K562 (cell line): Measurements from ENCODE around the gene NKD1.

ENCODE experiments used
- EZH2 ChIP-seq: IDR thresholded peaks from 2 replicates; pipeline ENCODE4 v1.6.1; 2012; ENCODE audit warnings: low read depth, mild to moderate bottlenecking, inconsistent platforms, low read length, borderline replicate concordance
- GATAD2A ChIP-seq: fragments of 450-650 bp; IDR thresholded peaks from 2 replicates; pipeline ENCODE4 v1.6.1; 2017
- NR1H2 ChIP-seq: sonication (generic); formaldehyde crosslinking; IDR thresholded peaks from 2 replicates; pipeline ENCODE4 v1.4.0; 2020; ENCODE audit warnings: mild to moderate bottlenecking, missing genetic modification reagents
- POLR2A ChIP-seq: fragments of 450-650 bp; conservative IDR thresholded peaks from 2 replicates; pipeline ENCODE4 v1.6.1; 2016
- SMARCA4 ChIP-seq: fragments of 450-650 bp; IDR thresholded peaks from 2 replicates; pipeline ENCODE4 v1.6.1; 2016
- SP2 ChIP-seq: IDR thresholded peaks from 2 replicates; pipeline ENCODE4 v1.6.1; 2011; ENCODE audit warnings: mild to moderate bottlenecking, low read depth, low read length, moderate library complexity; ENCODE audit not compliant: poor library complexity, severe bottlenecking; ENCODE audit errors: extremely low read depth
- TCFL5 ChIP-seq: fragments of 250-450 bp; sonication (Bioruptor Pico); conservative IDR thresholded peaks from 2 replicates; pipeline ENCODE4 v1.6.1; 2021; ENCODE audit warnings: mild to moderate bottlenecking, moderate library complexity, matching md5 sums
- ZNF639 ChIP-seq, 2 experiments: fragments of 200-800 bp in 1 of 2; sonication (Bioruptor generic) in 1 of 2; sonication (generic) in 1 of 2; formaldehyde crosslinking in 1 of 2; IDR thresholded peaks in 1 of 2; conservative IDR thresholded peaks in 1 of 2; 2 replicates each; pipeline versions ENCODE4 v1.5.0 to v1.6.1; 2016 to 2020; ENCODE audit warnings: missing compliant biosample characterization in 1 of 2, missing genetic modification characterization in 1 of 2, missing genetic modification reagents in 1 of 2
- ZNF696 ChIP-seq: fragments of 250-450 bp; sonication (Bioruptor Pico); conservative IDR thresholded peaks from 2 replicates; pipeline ENCODE4 v1.4.0; 2020; ENCODE audit warnings: mild to moderate bottlenecking, moderate library complexity
- ZNF79 ChIP-seq: fragments of 250-450 bp; sonication (Bioruptor Pico); IDR thresholded peaks from 2 replicates; pipeline ENCODE4 v1.4.0; 2020; ENCODE audit warnings: low read depth, mild to moderate bottlenecking, moderate library complexity
- TF ChIP-seq, protein P1 (sequence below): sonication (generic); formaldehyde crosslinking; IDR thresholded peaks from 2 replicates; pipeline ENCODE4 v1.8.0; 2023; ENCODE audit warnings: mild to moderate bottlenecking, missing genetic modification reagents
- TF ChIP-seq, protein P2 (sequence below), 3 experiments: fragments of 200-800 bp in 1 of 3; fragments of 250-450 bp in 1 of 3; fragments of 450-650 bp in 1 of 3; sonication (Bioruptor Pico) in 1 of 3; sonication (Bioruptor generic) in 1 of 3; formaldehyde crosslinking in 1 of 3; IDR thresholded peaks; 2 replicates each; pipeline versions ENCODE4 v1.6.1 to v1.8.0; 2016 to 2022; ENCODE audit warnings: mild to moderate bottlenecking in 2 of 3, missing genetic modification characterization in 2 of 3, missing compliant biosample characterization in 1 of 3, moderate library complexity in 1 of 3

DNA sequence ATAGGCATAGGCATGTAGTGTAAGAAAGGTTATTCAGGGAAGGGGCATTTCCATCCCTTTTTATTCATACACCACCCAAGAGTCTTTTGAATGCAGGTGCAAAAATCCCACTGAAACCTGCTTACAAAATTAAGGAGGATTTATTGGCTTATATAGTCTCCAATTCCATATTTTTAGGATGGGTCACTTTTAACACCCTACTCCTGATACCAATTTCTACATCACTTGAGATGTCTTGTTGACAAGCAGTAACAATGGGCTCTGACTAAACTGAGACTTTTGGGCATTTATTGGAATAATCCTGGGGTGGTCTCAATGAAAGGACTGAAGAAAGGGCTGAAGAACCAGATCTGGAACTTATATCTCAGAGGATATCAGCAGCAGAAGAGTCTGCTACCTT lies 18.9 kb upstream of the NKD1 start:
- TF ChIP-seq TCFL5 (CRISPR knock-in tag) (no peak), GATAD2A (no peak), ZNF639 (CRISPR knock-in tag; conservative IDR thresholded peaks at IDR 0.05 in 1 of 2, IDR thresholded peaks at IDR 0.05 in 1 of 2) (no peak), SP2 (no peak), ZNF696 (CRISPR knock-in tag) (no peak), EZH2 (no peak), ZNF79 (CRISPR knock-in tag) (no peak), NR1H2 (CRISPR knock-in tag) (no peak), POLR2A (no peak), SMARCA4 (no peak)
- TF ChIP-seq, protein P1, sequence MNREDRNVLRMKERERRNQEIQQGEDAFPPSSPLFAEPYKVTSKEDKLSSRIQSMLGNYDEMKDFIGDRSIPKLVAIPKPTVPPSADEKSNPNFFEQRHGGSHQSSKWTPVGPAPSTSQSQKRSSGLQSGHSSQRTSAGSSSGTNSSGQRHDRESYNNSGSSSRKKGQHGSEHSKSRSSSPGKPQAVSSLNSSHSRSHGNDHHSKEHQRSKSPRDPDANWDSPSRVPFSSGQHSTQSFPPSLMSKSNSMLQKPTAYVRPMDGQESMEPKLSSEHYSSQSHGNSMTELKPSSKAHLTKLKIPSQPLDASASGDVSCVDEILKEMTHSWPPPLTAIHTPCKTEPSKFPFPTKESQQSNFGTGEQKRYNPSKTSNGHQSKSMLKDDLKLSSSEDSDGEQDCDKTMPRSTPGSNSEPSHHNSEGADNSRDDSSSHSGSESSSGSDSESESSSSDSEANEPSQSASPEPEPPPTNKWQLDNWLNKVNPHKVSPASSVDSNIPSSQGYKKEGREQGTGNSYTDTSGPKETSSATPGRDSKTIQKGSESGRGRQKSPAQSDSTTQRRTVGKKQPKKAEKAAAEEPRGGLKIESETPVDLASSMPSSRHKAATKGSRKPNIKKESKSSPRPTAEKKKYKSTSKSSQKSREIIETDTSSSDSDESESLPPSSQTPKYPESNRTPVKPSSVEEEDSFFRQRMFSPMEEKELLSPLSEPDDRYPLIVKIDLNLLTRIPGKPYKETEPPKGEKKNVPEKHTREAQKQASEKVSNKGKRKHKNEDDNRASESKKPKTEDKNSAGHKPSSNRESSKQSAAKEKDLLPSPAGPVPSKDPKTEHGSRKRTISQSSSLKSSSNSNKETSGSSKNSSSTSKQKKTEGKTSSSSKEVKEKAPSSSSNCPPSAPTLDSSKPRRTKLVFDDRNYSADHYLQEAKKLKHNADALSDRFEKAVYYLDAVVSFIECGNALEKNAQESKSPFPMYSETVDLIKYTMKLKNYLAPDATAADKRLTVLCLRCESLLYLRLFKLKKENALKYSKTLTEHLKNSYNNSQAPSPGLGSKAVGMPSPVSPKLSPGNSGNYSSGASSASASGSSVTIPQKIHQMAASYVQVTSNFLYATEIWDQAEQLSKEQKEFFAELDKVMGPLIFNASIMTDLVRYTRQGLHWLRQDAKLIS (CRISPR knock-in tag) = no peak
- TF ChIP-seq, protein P2, sequence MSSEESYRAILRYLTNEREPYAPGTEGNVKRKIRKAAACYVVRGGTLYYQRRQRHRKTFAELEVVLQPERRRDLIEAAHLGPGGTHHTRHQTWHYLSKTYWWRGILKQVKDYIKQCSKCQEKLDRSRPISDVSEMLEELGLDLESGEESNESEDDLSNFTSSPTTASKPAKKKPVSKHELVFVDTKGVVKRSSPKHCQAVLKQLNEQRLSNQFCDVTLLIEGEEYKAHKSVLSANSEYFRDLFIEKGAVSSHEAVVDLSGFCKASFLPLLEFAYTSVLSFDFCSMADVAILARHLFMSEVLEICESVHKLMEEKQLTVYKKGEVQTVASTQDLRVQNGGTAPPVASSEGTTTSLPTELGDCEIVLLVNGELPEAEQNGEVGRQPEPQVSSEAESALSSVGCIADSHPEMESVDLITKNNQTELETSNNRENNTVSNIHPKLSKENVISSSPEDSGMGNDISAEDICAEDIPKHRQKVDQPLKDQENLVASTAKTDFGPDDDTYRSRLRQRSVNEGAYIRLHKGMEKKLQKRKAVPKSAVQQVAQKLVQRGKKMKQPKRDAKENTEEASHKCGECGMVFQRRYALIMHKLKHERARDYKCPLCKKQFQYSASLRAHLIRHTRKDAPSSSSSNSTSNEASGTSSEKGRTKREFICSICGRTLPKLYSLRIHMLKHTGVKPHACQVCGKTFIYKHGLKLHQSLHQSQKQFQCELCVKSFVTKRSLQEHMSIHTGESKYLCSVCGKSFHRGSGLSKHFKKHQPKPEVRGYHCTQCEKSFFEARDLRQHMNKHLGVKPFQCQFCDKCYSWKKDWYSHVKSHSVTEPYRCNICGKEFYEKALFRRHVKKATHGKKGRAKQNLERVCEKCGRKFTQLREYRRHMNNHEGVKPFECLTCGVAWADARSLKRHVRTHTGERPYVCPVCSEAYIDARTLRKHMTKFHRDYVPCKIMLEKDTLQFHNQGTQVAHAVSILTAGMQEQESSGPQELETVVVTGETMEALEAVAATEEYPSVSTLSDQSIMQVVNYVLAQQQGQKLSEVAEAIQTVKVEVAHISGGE (CRISPR knock-in tag; IDR thresholded peaks at IDR 0.05) = no peak
